CD8-positive, alpha-beta memory T cell (primary cell): ENCODE data around the gene ARRDC3. TPM values are rescaled to one million over a fixed set of nuclear protein-coding genes. Genes with fewer than 3 reads are reported as not detected.
"Not testable (repeated sequence)": the region's sequence is repeated elsewhere in the genome, so short reads cannot be mapped to it uniquely, and the experiment has no call there.

Source experiments
- CTCF ChIA-PET: fragments of 350-600 bp; sonication (Branson Sonifier 250); formaldehyde crosslinking; loops from one replicate; lab custom pipeline; 2021; ENCODE audit warnings: antibody characterized with exemption; lab: Charles Lee
- POLR2A ChIA-PET: fragments of 350-600 bp; sonication (Branson Sonifier 250); formaldehyde crosslinking; loops from one replicate; lab custom pipeline; 2021; ENCODE audit warnings: antibody characterized with exemption; lab: Charles Lee
- DNase-seq, 5 donors: peaks; one replicate each; pipeline versions ENCODE4 v3.0.0 to v3.0.0-alpha.2; 2020 to 2022; ENCODE audit warnings: mixed read lengths in 1 of 5
- H3K27ac ChIP-seq: one replicate; pipeline ENCODE4 v1.7.0; 2013; ENCODE audit warnings: low read depth, mild to moderate bottlenecking, low read length, moderate library complexity
- H3K27me3 ChIP-seq: 2 replicates; pipeline ENCODE4 v1.7.0; 2013; ENCODE audit warnings: low read length, mild to moderate bottlenecking; ENCODE audit not compliant: insufficient read depth, poor library complexity, severe bottlenecking
- H3K36me3 ChIP-seq: 2 replicates; pipeline ENCODE4 v1.7.0; 2013; ENCODE audit warnings: mild to moderate bottlenecking, low read length, moderate library complexity; ENCODE audit not compliant: insufficient read depth
- H3K4me1 ChIP-seq: 2 replicates; pipeline ENCODE4 v1.7.0; 2013; ENCODE audit warnings: mild to moderate bottlenecking, low read length, moderate library complexity; ENCODE audit not compliant: insufficient read depth
- H3K4me3 ChIP-seq: 2 replicates; pipeline ENCODE4 v1.7.0; 2013; ENCODE audit warnings: mild to moderate bottlenecking, low read length
- H3K9me3 ChIP-seq: 2 replicates; pipeline ENCODE4 v1.7.0; 2013; ENCODE audit warnings: mild to moderate bottlenecking, low read length
- H3K27ac Mint-ChIP-seq, 8 donors: one replicate each; pipeline ENCODE4 v1.8.0; 2020 to 2021; ENCODE audit warnings: mixed read lengths in 8 of 8, mild to moderate bottlenecking in 6 of 8, inconsistent platforms in 3 of 8, moderate library complexity in 3 of 8
- H3K27me3 Mint-ChIP-seq, 2 donors: one replicate each; pipeline ENCODE4 v1.8.0; 2020 to 2021; ENCODE audit warnings: mixed read lengths in 2 of 2, mild to moderate bottlenecking in 1 of 2, moderate library complexity in 1 of 2
- H3K36me3 Mint-ChIP-seq, 3 donors: one replicate each; pipeline ENCODE4 v1.8.0; 2020 to 2021; ENCODE audit warnings: mixed read lengths in 3 of 3, inconsistent platforms in 1 of 3, mild to moderate bottlenecking in 1 of 3
- H3K4me1 Mint-ChIP-seq, 3 donors: one replicate each; pipeline ENCODE4 v1.8.0; 2020 to 2021; ENCODE audit warnings: mixed read lengths in 3 of 3, inconsistent platforms in 1 of 3, mild to moderate bottlenecking in 1 of 3
- H3K4me3 Mint-ChIP-seq, 7 donors: one replicate each; pipeline ENCODE4 v1.8.0; 2020 to 2021; ENCODE audit warnings: mixed read lengths in 7 of 7, mild to moderate bottlenecking in 6 of 7, moderate library complexity in 4 of 7, inconsistent platforms in 2 of 7
- H3K9me3 Mint-ChIP-seq, 5 donors: one replicate each; pipeline ENCODE4 v1.8.0; 2020 to 2022; ENCODE audit warnings: mixed read lengths in 5 of 5, mild to moderate bottlenecking in 3 of 5, moderate library complexity in 2 of 5, inconsistent platforms in 1 of 5
- polyA plus RNA-seq: library from polyadenylated mRNA; unstranded; fragments of 300-500 nt; fragmentation: Illumina TruSeq; gene quantifications from one replicate; pipeline ENCODE4 v1.2.3, GENCODE V29; 2021
- total RNA-seq, 2 experiments: library from RNA; stranded (reverse); gene quantifications; one replicate each; pipeline ENCODE4 v1.2.3, GENCODE V29; 2021

ARRDC3 gene
- total and polyA plus RNA-seq, 3 experiments from 2014 or later, result 30.3 to 54.4 (median 32.4) TPM

GRCh38 chr5:91343916-91344315 lies 39.2 kb downstream of the ARRDC3 start:
- Histone ChIP-seq H3K27me3 (no peaks in the 10 kb centered on the region), H3K36me3 (no peaks in the 10 kb centered on the region), H3K4me1 (no peaks in the 10 kb centered on the region), H3K27ac (no peak overlapping the region), H3K9me3 (no peaks in the 10 kb centered on the region), H3K4me3 (no peak overlapping the region)
- ChIA-PET POLR2A (no interaction called here), CTCF (interaction anchor here (1.6 kb wide), 1 partner anchor 28 kb away, joined by 3 read pairs; no protein-coding TSS in a partner anchor)
- Mint-ChIP-seq H3K36me3 (peaks cover 0 to 8% (median 0%) of the 10 kb centered on the region in 3 donors), H3K4me1 (no peaks in the 10 kb centered on the region), H3K4me3 (no peak overlapping the region), H3K27me3 (peaks cover 1 to 8% of the 10 kb centered on the region in 2 donors), H3K27ac (no peak overlapping the region), H3K9me3 (peaks cover 0 to 4% (median 0%) of the 10 kb centered on the region in 5 donors)
- no peak for DNase-seq

GRCh38 chr5:91342931-91343330 lies 40.2 kb downstream of the ARRDC3 start:
- not testable (repeated sequence) for H3K36me3 ChIP-seq, H3K27me3 Mint-ChIP-seq, H3K9me3 Mint-ChIP-seq, H3K27ac Mint-ChIP-seq, DNase-seq, H3K4me1 ChIP-seq, H3K4me3 Mint-ChIP-seq, H3K9me3 ChIP-seq, H3K27me3 ChIP-seq, H3K4me1 Mint-ChIP-seq, H3K4me3 ChIP-seq, H3K36me3 Mint-ChIP-seq, H3K27ac ChIP-seq
- ChIA-PET CTCF (interaction anchor here (1.6 kb wide), 1 partner anchor 27 kb away, joined by 3 read pairs; no protein-coding TSS in a partner anchor), POLR2A (interaction anchor here (0.6 kb wide), 1 partner anchor 36 kb away, joined by 6 read pairs; no protein-coding TSS in a partner anchor)

- ChIA-PET CTCF (no interaction called here), POLR2A (no interaction called here)
- no peak overlapping the region for H3K4me3 Mint-ChIP-seq
- peak overlapping the region in 1 of 8 donors; percentile 25 for H3K27ac Mint-ChIP-seq
- DNase-seq, result no peak
- peaks cover 0 to 3% of the 10 kb centered on the region in 2 donors for H3K27me3 Mint-ChIP-seq
- H3K9me3 Mint-ChIP-seq, result peaks cover 0 to 2% (median 0%) of the 10 kb centered on the region in 5 donors
- no peaks in the 10 kb centered on the region for H3K4me1 ChIP-seq
- H3K36me3 ChIP-seq, result no peaks in the 10 kb centered on the region
- H3K9me3 ChIP-seq, result no peaks in the 10 kb centered on the region
- no peaks in the 10 kb centered on the region for H3K27me3 ChIP-seq
- H3K27ac ChIP-seq, result no peak overlapping the region
- H3K36me3 Mint-ChIP-seq, result no peaks in the 10 kb centered on the region
- no peak overlapping the region for H3K4me3 ChIP-seq
- no peaks in the 10 kb centered on the region for H3K4me1 Mint-ChIP-seq
Observed at GRCh38 chr5:91341154-91341553, 42.0 kb downstream of the ARRDC3 start.

GRCh38 chr5:91340532-91340931 lies 42.6 kb downstream of the ARRDC3 start:
- CTCF ChIA-PET, result no interaction called here
- Histone ChIP-seq H3K4me1 (no peaks in the 10 kb centered on the region), H3K4me3 (no peak overlapping the region), H3K36me3 (no peaks in the 10 kb centered on the region), H3K9me3 (no peaks in the 10 kb centered on the region), H3K27me3 (no peaks in the 10 kb centered on the region), H3K27ac (no peak overlapping the region)
- no peak for DNase-seq
- no peaks in the 10 kb centered on the region for H3K4me1 Mint-ChIP-seq
- no peaks in the 10 kb centered on the region for H3K36me3 Mint-ChIP-seq
- peaks cover 0 to 3% of the 10 kb centered on the region in 2 donors for H3K27me3 Mint-ChIP-seq
- POLR2A ChIA-PET, result no interaction called here
- H3K4me3 Mint-ChIP-seq, result no peak overlapping the region
- peaks cover 0 to 2% (median 0%) of the 10 kb centered on the region in 5 donors for H3K9me3 Mint-ChIP-seq
- H3K27ac Mint-ChIP-seq, result no peak overlapping the region

GRCh38 chr5:91339063-91339705 lies 43.9 kb downstream of the ARRDC3 start:
- Mint-ChIP-seq H3K4me1 (no peaks in the 10 kb centered on the region), H3K9me3 (peaks cover 0 to 2% (median 0%) of the 10 kb centered on the region in 5 donors), H3K27ac (no peak overlapping the region), H3K36me3 (no peaks in the 10 kb centered on the region), H3K4me3 (no peak overlapping the region), H3K27me3 (peaks cover 0 to 3% of the 10 kb centered on the region in 2 donors)
- CTCF ChIA-PET, result interaction anchor here (1.4 to 1.8 kb wide), 2 partner anchors 14 to 46 kb away, joined by 3 to 4 read pairs; no protein-coding TSS in a partner anchor
- Histone ChIP-seq H3K4me1 (no peaks in the 10 kb centered on the region), H3K27me3 (no peaks in the 10 kb centered on the region), H3K36me3 (no peaks in the 10 kb centered on the region), H3K4me3 (no peak overlapping the region), H3K9me3 (no peaks in the 10 kb centered on the region), H3K27ac (no peak overlapping the region)
- POLR2A ChIA-PET, result no interaction called here
- no peak for DNase-seq

GRCh38 chr5:91332267-91333045 lies 50.7 kb downstream of the ARRDC3 start:
- Mint-ChIP-seq H3K9me3 (no peaks in the 10 kb centered on the region), H3K27ac (peak overlapping the region in 3 of 8 donors; percentile 26 to 40 (median 26)), H3K36me3 (no peaks in the 10 kb centered on the region), H3K4me3 (peak overlapping the region in 1 of 7 donors; percentile 28), H3K27me3 (peaks cover 0 to 3% of the 10 kb centered on the region in 2 donors), H3K4me1 (peaks cover 16 to 30% (median 17%) of the 10 kb centered on the region in 3 donors)
- H3K9me3 ChIP-seq, result no peaks in the 10 kb centered on the region
- POLR2A ChIA-PET, result no interaction called here
- H3K27ac ChIP-seq, result no peak overlapping the region
- no peaks in the 10 kb centered on the region for H3K4me1 ChIP-seq
- CTCF ChIA-PET, result no interaction called here
- DNase-seq, result no peak
- no peaks in the 10 kb centered on the region for H3K36me3 ChIP-seq
- no peaks in the 10 kb centered on the region for H3K27me3 ChIP-seq
- no peak overlapping the region for H3K4me3 ChIP-seq

GRCh38 chr5:91331705-91332104 lies 51.4 kb downstream of the ARRDC3 start:
- H3K4me1 Mint-ChIP-seq, result peaks cover 16 to 30% (median 17%) of the 10 kb centered on the region in 3 donors
- H3K4me1 ChIP-seq, result no peaks in the 10 kb centered on the region

GRCh38 chr5:91329283-91329682 lies 53.8 kb downstream of the ARRDC3 start:
- H3K9me3 Mint-ChIP-seq, result no peaks in the 10 kb centered on the region
- Histone ChIP-seq H3K27ac (no peak overlapping the region), H3K36me3 (no peaks in the 10 kb centered on the region), H3K27me3 (no peaks in the 10 kb centered on the region), H3K9me3 (no peaks in the 10 kb centered on the region), H3K4me3 (no peak overlapping the region), H3K4me1 (no peaks in the 10 kb centered on the region)
- no peak overlapping the region for H3K27ac Mint-ChIP-seq
- H3K27me3 Mint-ChIP-seq, result peaks cover 0 to 9% of the 10 kb centered on the region in 2 donors
- peaks cover 16 to 30% (median 17%) of the 10 kb centered on the region in 3 donors for H3K4me1 Mint-ChIP-seq
- ChIA-PET POLR2A (no interaction called here), CTCF (no interaction called here)
- H3K36me3 Mint-ChIP-seq, result no peaks in the 10 kb centered on the region
- DNase-seq, result no peak
- no peak overlapping the region for H3K4me3 Mint-ChIP-seq

More at GRCh38 chr5:91331705-91332104, 51.4 kb downstream of the ARRDC3 start:
- ChIA-PET CTCF (no interaction called here), POLR2A (interaction anchor here (0.7 kb wide), 1 partner anchor 48 kb away, joined by 5 read pairs; no protein-coding TSS in a partner anchor)
- H3K4me3 Mint-ChIP-seq, result no peak overlapping the region
- peaks cover 0 to 5% of the 10 kb centered on the region in 2 donors for H3K27me3 Mint-ChIP-seq
- Histone ChIP-seq H3K36me3 (no peaks in the 10 kb centered on the region), H3K27ac (no peak overlapping the region), H3K4me3 (no peak overlapping the region), H3K9me3 (no peaks in the 10 kb centered on the region), H3K27me3 (no peaks in the 10 kb centered on the region)
- H3K9me3 Mint-ChIP-seq, result no peaks in the 10 kb centered on the region
- H3K27ac Mint-ChIP-seq, result no peak overlapping the region
- H3K36me3 Mint-ChIP-seq, result no peaks in the 10 kb centered on the region
- DNase-seq, result no peak
